ENCODE measurements around the gene ZNF486.
"Not testable (repeated sequence)": the region's sequence is repeated elsewhere in the genome, so short reads cannot be mapped to it uniquely, and the experiment has no call there.

The ZNF486 gene

GRCh38 chr19:20237773-20238623 is 71.0 kb downstream of the ZNF486 start:
- DNase-seq, result peak; percentile 91

GRCh38 chr19:20243629-20244028 is 76.6 kb downstream of the ZNF486 start:
- no peak for DNase-seq

GRCh38 chr19:20244356-20244755 is 77.3 kb downstream of the ZNF486 start:
- DNase-seq, result no peak

GRCh38 chr19:20245309-20245708 is 78.3 kb downstream of the ZNF486 start:
- no peak for DNase-seq

- peak; percentile 24 for DNase-seq
These were observed 80.1 kb downstream of the ZNF486 start for GRCh38 chr19:20247016-20247683.

GRCh38 chr19:20248258-20248657 is 81.2 kb downstream of the ZNF486 start:
- DNase-seq, result not testable (repeated sequence)

Data from stimulated activated CD4-positive, alpha-beta T cell treated with anti-CD3 and anti-CD28 coated beads, Interleukin-1b, Interleukin-23, amount 100 ng/mL, for 48 hours (primary cell).